ENCODE data around the gene AOPEP. TPM values are rescaled to one million over a fixed set of nuclear protein-coding genes. Genes with fewer than 3 reads are reported as not detected.

AOPEP gene
- total RNA-seq, 5 donors from 2014 or later (not counting 1 experiment from before 2014, with no cell fraction given) = 10.4 to 14.8 (median 11.3) TPM

- ATAC-seq (replicated peaks in 1 of 4) = no peak
- H3K4me3 ChIP-seq (ENCODE audit: control insufficient read depth in 1 of 2, extremely low read depth in 1 of 2, low read length in 1 of 2) = no peak overlapping the region
- H3K9me3 ChIP-seq = no peaks in the 10 kb centered on the region
- no peaks in the 10 kb centered on the region for H3K4me1 Mint-ChIP-seq
- H3K9me3 Mint-ChIP-seq = no peaks in the 10 kb centered on the region
- CTCF ChIA-PET = interaction anchor here in 1 of 2 donors (0.6 kb wide), 1 partner anchor 19 kb away, joined by 4 read pairs; no protein-coding TSS in a partner anchor
- no peak overlapping the region for H3K27ac ChIP-seq (ENCODE audit: low read length)
- no peak overlapping the region for H3K4me3 Mint-ChIP-seq
- H3K4me1 ChIP-seq (ENCODE audit: control insufficient read depth in 1 of 2, extremely low read depth in 1 of 2, insufficient read depth in 2 of 2, low read length in 2 of 2) = no peaks in the 10 kb centered on the region
- 93% methylated on average over 4 of the region's 5 CpGs for WGBS (ENCODE audit: insufficient coverage)
- H3K27me3 ChIP-seq (replicated peaks in 1 of 2; ENCODE audit: control insufficient read depth in 2 of 2, extremely low read depth in 1 of 2, insufficient read depth in 2 of 2, low read length in 1 of 2) = peaks cover 0 to 10% of the 10 kb centered on the region in 2 experiments
- peaks cover 9 to 30% of the 10 kb centered on the region in 2 donors for H3K27me3 Mint-ChIP-seq
- no peaks in the 10 kb centered on the region for H3K36me3 ChIP-seq (ENCODE audit: control insufficient read depth in 2 of 2, extremely low read depth in 1 of 2, insufficient read depth in 1 of 2, low read length in 1 of 2)
- POLR2A ChIA-PET = no interaction called here
- no peak overlapping the region for H3K27ac Mint-ChIP-seq
- DNase-seq = no peak
- no peaks in the 10 kb centered on the region for H3K36me3 Mint-ChIP-seq
Measured at GRCh38 chr9:94706922-94707321, 19.6 kb upstream of the AOPEP start.

DNA sequence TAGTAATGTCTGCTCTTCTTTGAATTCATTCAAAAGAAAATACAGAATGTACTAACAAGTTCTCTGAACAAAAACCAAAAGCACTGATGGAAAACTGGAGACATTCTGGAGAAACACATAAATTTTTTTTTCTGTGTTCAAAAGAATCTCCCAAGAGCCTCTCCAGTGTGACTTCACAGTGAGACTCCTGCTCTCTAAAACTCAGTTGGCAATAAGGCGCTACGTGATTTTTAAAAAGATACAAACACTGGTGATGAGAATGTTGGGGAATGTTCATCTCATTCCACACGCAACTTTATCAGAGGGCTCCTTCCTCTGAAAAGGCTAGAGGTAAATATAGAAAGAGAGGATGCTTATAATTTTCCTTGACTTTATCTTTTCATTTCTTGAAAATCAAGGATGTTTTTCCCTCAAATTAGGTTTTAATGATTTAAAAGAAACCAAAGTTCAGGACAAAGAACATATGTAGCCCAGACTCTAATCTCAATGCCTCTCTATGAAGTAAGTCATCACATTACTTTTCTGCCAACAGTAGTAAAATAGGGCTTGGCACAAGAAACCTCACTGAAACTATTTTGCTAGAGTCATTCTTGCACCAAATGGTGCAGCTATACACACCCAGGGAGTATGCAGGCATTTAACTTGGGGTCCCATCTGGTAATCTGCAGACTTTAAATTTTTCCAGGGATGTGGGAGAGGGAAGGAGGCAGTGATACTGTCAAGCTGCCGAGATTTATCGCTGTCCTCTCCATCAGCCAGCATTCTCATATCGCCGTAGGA, 12.9 kb upstream of the AOPEP start:
- no peak overlapping the region for H3K4me3 Mint-ChIP-seq
- ChIA-PET POLR2A (no interaction called here), CTCF (no interaction called here)
- H3K36me3 Mint-ChIP-seq = no peaks in the 10 kb centered on the region
- peaks cover 27 to 45% of the 10 kb centered on the region in 2 donors for H3K27me3 Mint-ChIP-seq
- WGBS (ENCODE audit: insufficient coverage) = 85% methylated on average over 2 of the region's 7 CpGs
- Histone ChIP-seq H3K9me3 (no peaks in the 10 kb centered on the region), H3K4me1 (ENCODE audit: control insufficient read depth in 1 of 2, extremely low read depth in 1 of 2, insufficient read depth in 2 of 2, low read length in 2 of 2) (no peaks in the 10 kb centered on the region), H3K27me3 (replicated peaks in 1 of 2; ENCODE audit: control insufficient read depth in 2 of 2, extremely low read depth in 1 of 2, insufficient read depth in 2 of 2, low read length in 1 of 2) (peaks cover 4 to 11% of the 10 kb centered on the region in 2 experiments), H3K36me3 (ENCODE audit: control insufficient read depth in 2 of 2, extremely low read depth in 1 of 2, insufficient read depth in 1 of 2, low read length in 1 of 2) (no peaks in the 10 kb centered on the region), H3K27ac (ENCODE audit: low read length) (no peak overlapping the region), H3K4me3 (ENCODE audit: control insufficient read depth in 1 of 2, extremely low read depth in 1 of 2, low read length in 1 of 2) (no peak overlapping the region)
- no peak for DNase-seq
- no peak overlapping the region for H3K27ac Mint-ChIP-seq
- ATAC-seq (replicated peaks in 1 of 4) = no peak
- H3K4me1 Mint-ChIP-seq = no peaks in the 10 kb centered on the region
- H3K9me3 Mint-ChIP-seq = no peaks in the 10 kb centered on the region

DNA sequence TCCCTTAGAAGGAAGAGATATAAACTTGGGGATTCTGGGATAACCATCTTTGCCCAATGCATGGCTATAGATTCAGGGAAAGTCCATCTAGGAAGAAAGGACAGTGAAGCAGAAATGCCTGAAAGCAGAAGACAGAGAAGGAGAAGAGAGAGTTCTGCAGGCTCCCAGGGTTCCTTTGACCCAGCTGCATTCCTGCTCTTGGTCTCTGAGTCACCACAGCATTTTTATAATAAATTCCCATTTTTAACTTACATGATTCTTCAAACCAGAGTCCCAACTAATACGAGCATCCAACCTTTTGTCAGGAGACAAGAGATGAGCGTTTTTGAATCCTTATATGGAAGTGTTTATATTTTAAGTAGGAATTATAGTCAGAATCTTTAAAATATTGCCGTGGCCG, 12.0 kb upstream of the AOPEP start:
- Histone ChIP-seq H3K36me3 (ENCODE audit: control insufficient read depth in 2 of 2, extremely low read depth in 1 of 2, insufficient read depth in 1 of 2, low read length in 1 of 2) (no peaks in the 10 kb centered on the region), H3K27me3 (replicated peaks in 1 of 2; ENCODE audit: control insufficient read depth in 2 of 2, extremely low read depth in 1 of 2, insufficient read depth in 2 of 2, low read length in 1 of 2) (peaks cover 4 to 8% of the 10 kb centered on the region in 2 experiments), H3K4me3 (ENCODE audit: control insufficient read depth in 1 of 2, extremely low read depth in 1 of 2, low read length in 1 of 2) (no peak overlapping the region), H3K4me1 (ENCODE audit: control insufficient read depth in 1 of 2, extremely low read depth in 1 of 2, insufficient read depth in 2 of 2, low read length in 2 of 2) (no peaks in the 10 kb centered on the region), H3K9me3 (no peaks in the 10 kb centered on the region), H3K27ac (ENCODE audit: low read length) (no peak overlapping the region)
- Mint-ChIP-seq H3K4me1 (no peaks in the 10 kb centered on the region), H3K36me3 (no peaks in the 10 kb centered on the region), H3K27me3 (peaks cover 27 to 47% of the 10 kb centered on the region in 2 donors), H3K9me3 (no peaks in the 10 kb centered on the region), H3K27ac (no peak overlapping the region), H3K4me3 (no peak overlapping the region)
- ATAC-seq (replicated peaks in 1 of 4) (no peak), DNase-seq (no peak)
- 100% methylated on average over 2 of the region's 4 CpGs for WGBS (ENCODE audit: insufficient coverage)
- CTCF ChIA-PET = no interaction called here
- POLR2A ChIA-PET = no interaction called here

GRCh38 chr9:94717761-94718160, 8.7 kb upstream of the AOPEP start:
- H3K27ac Mint-ChIP-seq = no peak overlapping the region
- WGBS (ENCODE audit: insufficient coverage) = 50% methylated on average over 1 of the region's 3 CpGs

GRCh38 chr9:94718936-94719335, 7.6 kb upstream of the AOPEP start:
- no peaks in the 10 kb centered on the region for H3K36me3 Mint-ChIP-seq
- Histone ChIP-seq H3K27me3 (replicated peaks in 1 of 2; ENCODE audit: control insufficient read depth in 2 of 2, extremely low read depth in 1 of 2, insufficient read depth in 2 of 2, low read length in 1 of 2) (no peaks in the 10 kb centered on the region), H3K27ac (ENCODE audit: low read length) (no peak overlapping the region), H3K4me3 (ENCODE audit: control insufficient read depth in 1 of 2, extremely low read depth in 1 of 2, low read length in 1 of 2) (no peak overlapping the region), H3K9me3 (no peaks in the 10 kb centered on the region), H3K36me3 (ENCODE audit: control insufficient read depth in 2 of 2, extremely low read depth in 1 of 2, insufficient read depth in 1 of 2, low read length in 1 of 2) (no peaks in the 10 kb centered on the region), H3K4me1 (ENCODE audit: control insufficient read depth in 1 of 2, extremely low read depth in 1 of 2, insufficient read depth in 2 of 2, low read length in 2 of 2) (no peaks in the 10 kb centered on the region)
- ChIA-PET CTCF (no interaction called here), POLR2A (interaction anchor here in 1 of 2 donors (0.7 kb wide), 1 partner anchor 9 kb away, joined by 3 read pairs; no protein-coding TSS in a partner anchor)
- no CpG with 5 or more reads among the region's 1 CpG for WGBS (ENCODE audit: insufficient coverage)
- no peaks in the 10 kb centered on the region for H3K4me1 Mint-ChIP-seq
- H3K4me3 Mint-ChIP-seq = no peak overlapping the region
- H3K9me3 Mint-ChIP-seq = no peaks in the 10 kb centered on the region
- peaks cover 18 to 26% of the 10 kb centered on the region in 2 donors for H3K27me3 Mint-ChIP-seq
- DNase-seq (no peak), ATAC-seq (replicated peaks in 1 of 4) (no peak)
- H3K27ac Mint-ChIP-seq = no peak overlapping the region

More at GRCh38 chr9:94717761-94718160, 8.7 kb upstream of the AOPEP start:
- Mint-ChIP-seq H3K4me1 (no peaks in the 10 kb centered on the region), H3K4me3 (no peak overlapping the region), H3K9me3 (no peaks in the 10 kb centered on the region), H3K27me3 (peaks cover 19 to 36% of the 10 kb centered on the region in 2 donors), H3K36me3 (no peaks in the 10 kb centered on the region)
- H3K27ac ChIP-seq (ENCODE audit: low read length) = no peak overlapping the region
- H3K9me3 ChIP-seq = no peaks in the 10 kb centered on the region
- no peak for DNase-seq
- no peak overlapping the region for H3K4me3 ChIP-seq (ENCODE audit: control insufficient read depth in 1 of 2, extremely low read depth in 1 of 2, low read length in 1 of 2)
- no peaks in the 10 kb centered on the region for H3K27me3 ChIP-seq (replicated peaks in 1 of 2; ENCODE audit: control insufficient read depth in 2 of 2, extremely low read depth in 1 of 2, insufficient read depth in 2 of 2, low read length in 1 of 2)
- CTCF ChIA-PET = no interaction called here
- H3K4me1 ChIP-seq (ENCODE audit: control insufficient read depth in 1 of 2, extremely low read depth in 1 of 2, insufficient read depth in 2 of 2, low read length in 2 of 2) = no peaks in the 10 kb centered on the region
- no peak for ATAC-seq (replicated peaks in 1 of 4)
- POLR2A ChIA-PET = interaction anchor here in 1 of 2 donors (0.6 kb wide), 1 partner anchor 17 kb away, joined by 3 read pairs; no protein-coding TSS in a partner anchor
- no peaks in the 10 kb centered on the region for H3K36me3 ChIP-seq (ENCODE audit: control insufficient read depth in 2 of 2, extremely low read depth in 1 of 2, insufficient read depth in 1 of 2, low read length in 1 of 2)

DNA sequence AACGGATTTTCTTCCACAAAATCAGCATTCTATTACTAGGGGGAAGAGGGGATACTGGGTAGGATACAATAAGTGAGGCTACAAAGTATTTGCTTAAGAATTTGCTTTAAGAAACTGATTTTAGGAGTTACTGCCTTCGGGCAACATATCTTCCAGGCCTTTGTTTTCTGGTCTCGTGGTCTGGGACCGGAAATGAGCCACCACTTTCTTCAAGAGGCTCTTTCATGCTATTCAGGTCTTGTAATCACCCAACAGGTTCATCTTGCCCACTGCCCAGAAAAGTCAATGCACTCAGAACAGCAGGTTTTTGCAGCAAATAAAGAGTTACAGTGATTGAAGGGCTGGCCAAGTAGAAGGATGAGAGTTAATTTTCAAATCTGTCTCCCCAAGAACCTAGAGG, 6.6 kb upstream of the AOPEP start:
- Mint-ChIP-seq H3K27me3 (peaks cover 13 to 20% of the 10 kb centered on the region in 2 donors), H3K9me3 (no peaks in the 10 kb centered on the region), H3K4me3 (no peak overlapping the region), H3K4me1 (no peaks in the 10 kb centered on the region), H3K36me3 (no peaks in the 10 kb centered on the region), H3K27ac (no peak overlapping the region)
- H3K27ac ChIP-seq (ENCODE audit: low read length) = no peak overlapping the region
- 58% methylated on average over 3 of the region's 4 CpGs for WGBS (ENCODE audit: insufficient coverage)
- no peaks in the 10 kb centered on the region for H3K27me3 ChIP-seq (replicated peaks in 1 of 2; ENCODE audit: control insufficient read depth in 2 of 2, extremely low read depth in 1 of 2, insufficient read depth in 2 of 2, low read length in 1 of 2)
- ChIA-PET POLR2A (interaction anchor here in 1 of 2 donors (0.6 kb wide), 1 partner anchor 111 kb away, joined by 4 read pairs; no protein-coding TSS in a partner anchor), CTCF (no interaction called here)
- no peak overlapping the region for H3K4me3 ChIP-seq (ENCODE audit: control insufficient read depth in 1 of 2, extremely low read depth in 1 of 2, low read length in 1 of 2)
- no peaks in the 10 kb centered on the region for H3K9me3 ChIP-seq
- no peak for ATAC-seq (replicated peaks in 1 of 4)
- H3K4me1 ChIP-seq (ENCODE audit: control insufficient read depth in 1 of 2, extremely low read depth in 1 of 2, insufficient read depth in 2 of 2, low read length in 2 of 2) = no peaks in the 10 kb centered on the region
- no peak for DNase-seq
- no peaks in the 10 kb centered on the region for H3K36me3 ChIP-seq (ENCODE audit: control insufficient read depth in 2 of 2, extremely low read depth in 1 of 2, insufficient read depth in 1 of 2, low read length in 1 of 2)

Measured in T-cell (primary cell).